Transverse colon (tissue), 3 donors: ENCODE results near the gene TXNDC8.

ENCODE experiments used
- CTCF ChIP-seq, 5 experiments: fragments of 200-600 bp in 3 of 5; fragments of 450-650 bp in 2 of 5; sonication (generic) in 3 of 5; IDR thresholded peaks; 1 replicate in 2 of 5; 2 replicates in 3 of 5; pipeline ENCODE4 v1.5.1; 2016 to 2017; ENCODE audit warnings: antibody characterized with exemption in 5 of 5, inconsistent platforms in 3 of 5, mild to moderate bottlenecking in 2 of 5, moderate library complexity in 1 of 5
- EP300 ChIP-seq: sonication (generic); formaldehyde crosslinking; IDR thresholded peaks from one replicate; pipeline ENCODE4 v1.6.1; 2017; ENCODE audit warnings: antibody characterized with exemption, low read depth

GRCh38 chr9:110308633-110309038, 29.0 kb downstream of the TXNDC8 start:
- TF ChIP-seq CTCF (IDR thresholded peaks at IDR 0.05) (no peak), EP300 (no peak)
